Peyer's patch (tissue), 4 donors: Measurements from ENCODE around the gene FAM222A. TPM values are rescaled to one million over a fixed set of nuclear protein-coding genes. Genes with fewer than 3 reads are reported as not detected.

ENCODE experiments used
- DNase-seq, 3 donors: peaks; one replicate each; pipeline ENCODE4 v3.0.0-alpha.2; 2017 to 2019
- H3K27ac ChIP-seq, 4 donors: fragments of 200-600 bp; sonication (generic); one replicate each; pipeline ENCODE4 v1.5.1; 2016 to 2019
- H3K27me3 ChIP-seq, 2 donors: fragments of 200-600 bp; sonication (generic); one replicate each; pipeline ENCODE4 v1.5.1; 2019
- H3K36me3 ChIP-seq, 3 donors: fragments of 200-600 bp; sonication (generic); one replicate each; pipeline ENCODE4 v1.5.1; 2016 to 2019
- H3K4me1 ChIP-seq, 4 donors: fragments of 200-600 bp; sonication (generic); one replicate each; pipeline ENCODE4 v1.5.1; 2016 to 2019
- H3K4me3 ChIP-seq, 4 donors: fragments of 200-600 bp; sonication (generic); 1 replicate in 3 of 4; 2 replicates in 1 of 4; pipeline ENCODE4 v1.5.1; 2016 to 2019; ENCODE audit warnings: mild to moderate bottlenecking in 1 of 4
- H3K9me3 ChIP-seq, 4 donors: fragments of 200-600 bp; sonication (generic); one replicate each; pipeline ENCODE4 v1.5.1; 2016 to 2019; ENCODE audit warnings: mild to moderate bottlenecking in 1 of 4
- CTCF ChIP-seq, 6 experiments: fragments of 450-650 bp in 4 of 6; fragments of 200-600 bp in 2 of 6; sonication (generic) in 1 of 6; IDR thresholded peaks; one replicate each; pipeline ENCODE4 v1.5.1; 2017 to 2019; ENCODE audit warnings: antibody characterized with exemption in 6 of 6, mild to moderate bottlenecking in 3 of 6, moderate library complexity in 1 of 6
- POLR2A ChIP-seq, 2 donors: fragments of 450-650 bp; IDR thresholded peaks; one replicate each; pipeline ENCODE4 v1.5.1; 2017; ENCODE audit warnings: antibody characterized with exemption in 2 of 2, mild to moderate bottlenecking in 2 of 2, moderate library complexity in 2 of 2
- total RNA-seq, 4 donors: library from RNA; depleted of rRNA; stranded (reverse); fragments of >200 nt; gene quantifications; one replicate each; pipeline ENCODE4 v1.1.0, GENCODE V29; 2016

Gene FAM222A
- total RNA-seq, 4 donors from 2014 or later: 3.9 to 26.1 (median 7.0) TPM

GRCh38 chr12:109803678-109804077 lies 90.1 kb downstream of the FAM222A start:
- no peaks in the 10 kb centered on the region for H3K36me3 ChIP-seq
- no peak overlapping the region for H3K4me3 ChIP-seq
- no peak for DNase-seq
- no peaks in the 10 kb centered on the region for H3K27me3 ChIP-seq
- no peaks in the 10 kb centered on the region for H3K4me1 ChIP-seq
- no peak overlapping the region for H3K27ac ChIP-seq
- TF ChIP-seq POLR2A (IDR thresholded peaks at IDR 0.05): no peak
- TF ChIP-seq CTCF (IDR thresholded peaks at IDR 0.05): no peak
- no peaks in the 10 kb centered on the region for H3K9me3 ChIP-seq

DNA sequence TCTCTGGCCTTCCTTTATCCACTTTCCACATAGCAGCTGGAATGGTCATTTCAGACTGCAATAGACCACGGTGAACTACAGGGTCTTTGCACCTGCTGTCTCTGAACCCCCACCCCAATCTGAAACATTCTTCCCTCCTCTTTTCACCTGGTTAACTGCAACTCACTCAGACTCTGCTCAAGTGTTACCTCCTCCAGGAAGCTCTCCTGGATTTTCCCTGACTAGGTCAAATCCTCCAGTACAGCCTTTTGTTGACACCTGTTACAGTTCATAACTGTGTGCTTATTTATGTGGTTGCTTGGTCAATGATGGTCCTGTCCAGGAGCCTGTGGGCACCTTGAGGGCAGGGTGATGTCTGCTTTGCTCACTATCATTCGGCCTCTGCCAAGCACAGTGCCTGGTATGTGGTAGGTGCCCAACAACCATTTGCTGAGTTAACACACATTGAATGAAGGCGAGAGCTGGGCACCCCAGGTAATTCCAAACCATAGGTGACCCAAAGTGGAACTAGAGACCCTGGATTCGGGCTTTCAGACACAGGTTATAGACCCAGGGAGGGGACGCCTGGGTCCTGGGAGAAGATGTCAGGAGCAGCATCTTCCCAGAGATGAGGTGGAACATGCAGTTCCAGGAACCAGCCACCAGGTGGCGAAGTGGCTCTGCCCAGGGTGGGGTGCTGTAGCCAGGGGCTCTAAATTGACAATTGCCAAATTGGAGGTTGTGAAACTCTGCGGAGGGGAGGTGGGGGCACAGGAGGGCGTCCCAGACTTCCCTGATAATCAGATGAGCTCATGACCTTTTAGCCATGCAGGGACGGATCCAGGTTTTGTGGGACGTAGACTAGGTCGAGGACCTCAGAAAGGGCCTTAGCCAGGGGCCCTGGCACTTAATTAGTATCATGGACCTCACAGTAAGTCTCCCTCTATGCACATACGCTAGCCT lies 91.5 kb downstream of the FAM222A start:
- Histone ChIP-seq H3K36me3 (no peaks in the 10 kb centered on the region), H3K4me3 (no peak overlapping the region), H3K27me3 (no peaks in the 10 kb centered on the region), H3K27ac (no peak overlapping the region), H3K9me3 (no peaks in the 10 kb centered on the region), H3K4me1 (no peaks in the 10 kb centered on the region)
- DNase-seq: peak; percentile 58 to 86 (median 78)
- TF ChIP-seq POLR2A (IDR thresholded peaks at IDR 0.05): no peak
- TF ChIP-seq CTCF (IDR thresholded peaks at IDR 0.05): peak; percentile 84 to 95 (median 90)

GRCh38 chr12:109807954-109808643 lies 94.5 kb downstream of the FAM222A start:
- H3K27ac ChIP-seq: no peak overlapping the region
- no peak overlapping the region for H3K4me3 ChIP-seq
- DNase-seq: no peak
- no peaks in the 10 kb centered on the region for H3K36me3 ChIP-seq
- H3K9me3 ChIP-seq: no peaks in the 10 kb centered on the region
- H3K4me1 ChIP-seq: no peaks in the 10 kb centered on the region
- TF ChIP-seq POLR2A (IDR thresholded peaks at IDR 0.05): no peak
- no peak for TF ChIP-seq CTCF (IDR thresholded peaks at IDR 0.05)
- no peaks in the 10 kb centered on the region for H3K27me3 ChIP-seq

DNA sequence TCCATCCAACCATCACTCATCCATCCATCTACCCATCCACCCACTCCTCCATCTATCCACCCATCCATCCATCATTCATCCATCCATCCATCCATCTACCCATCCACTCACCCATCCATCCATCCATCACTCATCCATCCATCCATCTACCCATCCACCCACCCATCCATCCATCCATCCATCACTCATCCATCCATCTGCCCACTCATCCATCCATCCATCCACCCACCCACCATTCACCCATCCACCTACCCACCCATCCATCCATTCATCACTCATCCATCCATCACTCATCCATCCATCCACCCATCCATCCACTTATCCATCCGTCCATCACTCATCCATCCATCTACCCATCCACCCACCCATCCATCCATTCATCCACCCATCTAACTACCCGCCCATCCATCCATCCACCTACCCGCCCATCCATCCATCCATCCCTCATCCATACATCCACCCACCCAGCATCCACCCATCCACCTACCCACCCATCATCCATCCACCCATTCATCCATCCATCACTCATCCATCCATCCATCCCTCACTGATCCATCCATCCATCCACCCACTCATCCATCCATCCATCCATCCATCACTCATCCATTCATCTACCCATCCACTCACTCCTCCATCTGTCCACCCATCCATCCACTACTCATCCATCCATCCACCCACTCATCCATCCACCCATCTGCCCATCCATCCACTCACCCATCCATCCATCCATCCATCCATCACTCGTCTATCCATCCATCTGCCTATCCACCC lies 95.4 kb downstream of the FAM222A start:
- TF ChIP-seq CTCF (IDR thresholded peaks at IDR 0.05) (no peak), POLR2A (IDR thresholded peaks at IDR 0.05) (no peak)
- no peak for DNase-seq
- no peak overlapping the region for H3K27ac ChIP-seq
- H3K9me3 ChIP-seq: no peaks in the 10 kb centered on the region
- H3K4me1 ChIP-seq: no peaks in the 10 kb centered on the region
- no peaks in the 10 kb centered on the region for H3K27me3 ChIP-seq
- no peaks in the 10 kb centered on the region for H3K36me3 ChIP-seq
- no peak overlapping the region for H3K4me3 ChIP-seq

- Histone ChIP-seq H3K36me3 (no peaks in the 10 kb centered on the region), H3K4me1 (no peaks in the 10 kb centered on the region), H3K27ac (no peak overlapping the region), H3K4me3 (no peak overlapping the region), H3K9me3 (no peaks in the 10 kb centered on the region), H3K27me3 (no peaks in the 10 kb centered on the region)
- TF ChIP-seq POLR2A (IDR thresholded peaks at IDR 0.05) (no peak), CTCF (IDR thresholded peaks at IDR 0.05) (no peak)
- DNase-seq: no peak
Measured at GRCh38 chr12:109810954-109811623, 97.5 kb downstream of the FAM222A start.
